AG04449 (cell line): Measurements from ENCODE around the gene DOCK2.
A peak's percentile ranks its signal among the peaks of the same experiment; 100 is the strongest.

ENCODE experiments used
- CTCF ChIA-PET: fragments of 350-600 bp; formaldehyde crosslinking; extraction: SDS; loops from one replicate; lab custom pipeline; 2021; ENCODE audit warnings: antibody characterized with exemption; lab: Yijun Ruan, JAX
- POLR2A ChIA-PET: fragments of 400-600, 350-600 bp; formaldehyde crosslinking; extraction: SDS; loops from one replicate; lab custom pipeline; 2020; ENCODE audit warnings: antibody characterized with exemption, inconsistent platforms; lab: Yijun Ruan, JAX
- DNase-seq: peaks from one replicate; pipeline ENCODE4 v3.0.0-alpha.2; 2010; ENCODE audit warnings: low read depth, low spot score
- H3K4me3 ChIP-seq: 2 replicates; pipeline ENCODE4 v1.5.1; 2011; ENCODE audit warnings: low read depth, mild to moderate bottlenecking, control low read depth, low read length
- TF ChIP-seq, protein P1 (sequence below): IDR thresholded peaks from one replicate; pipeline ENCODE4 v1.5.1; 2011; ENCODE audit warnings: mild to moderate bottlenecking, moderate library complexity, low read length, control low read depth, inconsistent platforms; ENCODE audit not compliant: insufficient read depth; ENCODE audit errors: missing control alignments

Gene DOCK2

DNA sequence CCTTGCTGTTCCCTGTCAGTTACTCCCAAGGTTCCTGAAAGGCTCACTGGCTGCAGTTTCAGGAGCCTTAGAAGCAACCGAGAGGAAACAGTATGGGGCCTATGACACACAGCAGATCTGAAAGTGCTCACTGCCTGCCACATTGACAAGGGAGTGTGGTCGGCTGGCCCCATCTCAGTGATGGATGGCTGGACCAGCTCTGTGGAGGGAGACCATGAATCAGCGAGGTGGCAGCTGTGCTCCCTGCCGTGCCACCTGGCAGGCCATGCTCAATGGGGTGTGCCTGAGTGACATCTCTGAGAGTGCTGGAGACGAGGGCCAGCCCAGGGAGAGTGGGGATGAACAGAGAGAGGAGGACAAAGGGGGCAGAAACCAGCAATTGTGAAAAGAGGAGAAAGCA is 49.1 kb downstream of the DOCK2 start:
- TF ChIP-seq, protein P1, sequence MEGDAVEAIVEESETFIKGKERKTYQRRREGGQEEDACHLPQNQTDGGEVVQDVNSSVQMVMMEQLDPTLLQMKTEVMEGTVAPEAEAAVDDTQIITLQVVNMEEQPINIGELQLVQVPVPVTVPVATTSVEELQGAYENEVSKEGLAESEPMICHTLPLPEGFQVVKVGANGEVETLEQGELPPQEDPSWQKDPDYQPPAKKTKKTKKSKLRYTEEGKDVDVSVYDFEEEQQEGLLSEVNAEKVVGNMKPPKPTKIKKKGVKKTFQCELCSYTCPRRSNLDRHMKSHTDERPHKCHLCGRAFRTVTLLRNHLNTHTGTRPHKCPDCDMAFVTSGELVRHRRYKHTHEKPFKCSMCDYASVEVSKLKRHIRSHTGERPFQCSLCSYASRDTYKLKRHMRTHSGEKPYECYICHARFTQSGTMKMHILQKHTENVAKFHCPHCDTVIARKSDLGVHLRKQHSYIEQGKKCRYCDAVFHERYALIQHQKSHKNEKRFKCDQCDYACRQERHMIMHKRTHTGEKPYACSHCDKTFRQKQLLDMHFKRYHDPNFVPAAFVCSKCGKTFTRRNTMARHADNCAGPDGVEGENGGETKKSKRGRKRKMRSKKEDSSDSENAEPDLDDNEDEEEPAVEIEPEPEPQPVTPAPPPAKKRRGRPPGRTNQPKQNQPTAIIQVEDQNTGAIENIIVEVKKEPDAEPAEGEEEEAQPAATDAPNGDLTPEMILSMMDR, result no peak
- no peak for DNase-seq
- H3K4me3 ChIP-seq, result no peak overlapping the region
- POLR2A ChIA-PET, result no interaction called here
- CTCF ChIA-PET, result interaction anchor here (1.1 to 2.6 kb wide), 3 partner anchors 10 to 294 kb away, joined by 3 to 9 read pairs (median 4); partner anchors contain the start of gene INSYN2B

DNA sequence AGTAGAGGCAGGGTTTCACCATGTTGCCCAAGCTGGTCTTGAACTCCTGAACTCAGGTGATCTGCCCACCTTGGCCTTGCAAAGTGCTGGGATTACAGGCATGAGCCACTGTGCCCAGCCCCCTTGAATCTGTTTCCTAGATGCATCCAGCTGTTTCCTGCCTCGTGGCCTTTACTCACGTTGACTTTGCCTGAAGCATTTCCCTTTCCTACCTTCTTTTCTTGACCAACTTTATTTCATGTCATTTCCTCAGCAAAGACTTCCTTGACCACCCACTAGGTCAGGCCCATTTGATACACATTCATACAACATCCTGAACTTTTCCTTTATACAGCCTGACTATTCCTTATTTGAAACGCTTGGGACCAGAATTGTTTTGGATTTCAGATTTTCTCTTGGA is 51.0 kb downstream of the DOCK2 start:
- TF ChIP-seq, protein P1, result no peak
- DNase-seq, result no peak
- POLR2A ChIA-PET, result no interaction called here
- CTCF ChIA-PET, result interaction anchor here (1.0 to 1.2 kb wide), 2 partner anchors 282 to 293 kb away, joined by 3 read pairs; partner anchors contain the start of gene INSYN2B
- H3K4me3 ChIP-seq, result no peak overlapping the region

DNA sequence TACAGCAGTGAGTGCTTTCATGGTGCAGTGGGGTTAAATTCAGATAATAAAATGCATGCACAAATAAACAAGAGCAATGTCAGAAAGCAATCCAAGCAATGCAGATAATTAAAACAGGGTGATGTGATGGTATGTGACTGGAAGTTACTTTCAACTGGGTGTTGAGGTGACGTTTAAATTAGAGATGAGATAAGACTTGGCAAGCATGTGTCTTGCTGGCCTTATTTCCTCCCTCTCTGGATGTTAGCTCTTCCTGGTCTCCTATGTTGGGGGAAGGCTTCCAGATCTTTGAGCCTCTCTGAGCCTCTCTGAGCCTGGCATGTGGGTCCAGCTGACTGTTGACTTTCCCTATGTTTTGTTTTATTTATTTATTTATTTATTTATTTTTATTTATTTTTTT is 54.4 kb downstream of the DOCK2 start:
- no peak for DNase-seq
- TF ChIP-seq, protein P1, result no peak
- ChIA-PET CTCF (interaction anchor here (1.0 kb wide), 2 partner anchors 10 to 12 kb away, joined by 3 read pairs; no protein-coding TSS in a partner anchor), POLR2A (no interaction called here)
- H3K4me3 ChIP-seq, result no peak overlapping the region

DNA sequence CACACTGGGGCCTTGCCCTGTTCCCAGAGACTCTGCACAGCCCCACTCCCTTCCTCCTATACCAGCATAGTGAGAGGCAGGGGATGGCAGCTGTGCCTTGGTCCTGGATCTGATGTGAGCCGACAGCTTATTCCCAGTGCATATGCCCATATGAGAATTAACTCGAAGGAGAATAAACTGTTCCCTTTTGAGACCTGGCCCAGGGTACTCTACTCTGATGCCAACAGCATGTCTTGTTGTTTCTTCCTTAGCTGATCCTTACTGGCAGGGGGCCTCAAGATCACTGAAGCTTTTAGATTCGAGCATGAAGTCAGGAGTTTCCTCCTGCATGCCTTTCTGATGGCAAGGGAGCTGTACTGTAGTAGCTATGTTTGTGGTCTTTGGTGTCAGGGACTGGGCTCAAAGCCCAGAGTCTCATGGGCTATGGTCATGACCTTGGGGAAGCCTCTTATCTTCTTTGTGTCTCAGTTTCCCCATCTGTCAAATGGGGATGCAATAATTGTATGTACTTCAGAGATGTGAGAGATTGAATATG is 57.1 kb downstream of the DOCK2 start:
- ChIA-PET POLR2A (interaction anchor here (0.6 kb wide), 1 partner anchor 199 kb away, joined by 3 read pairs; no protein-coding TSS in a partner anchor), CTCF (interaction anchor here (1.2 to 1.8 kb wide), 2 partner anchors 8 to 13 kb away, joined by 7 read pairs; no protein-coding TSS in a partner anchor)
- DNase-seq, result no peak
- H3K4me3 ChIP-seq, result no peak overlapping the region
- TF ChIP-seq, protein P1, result no peak

DNA sequence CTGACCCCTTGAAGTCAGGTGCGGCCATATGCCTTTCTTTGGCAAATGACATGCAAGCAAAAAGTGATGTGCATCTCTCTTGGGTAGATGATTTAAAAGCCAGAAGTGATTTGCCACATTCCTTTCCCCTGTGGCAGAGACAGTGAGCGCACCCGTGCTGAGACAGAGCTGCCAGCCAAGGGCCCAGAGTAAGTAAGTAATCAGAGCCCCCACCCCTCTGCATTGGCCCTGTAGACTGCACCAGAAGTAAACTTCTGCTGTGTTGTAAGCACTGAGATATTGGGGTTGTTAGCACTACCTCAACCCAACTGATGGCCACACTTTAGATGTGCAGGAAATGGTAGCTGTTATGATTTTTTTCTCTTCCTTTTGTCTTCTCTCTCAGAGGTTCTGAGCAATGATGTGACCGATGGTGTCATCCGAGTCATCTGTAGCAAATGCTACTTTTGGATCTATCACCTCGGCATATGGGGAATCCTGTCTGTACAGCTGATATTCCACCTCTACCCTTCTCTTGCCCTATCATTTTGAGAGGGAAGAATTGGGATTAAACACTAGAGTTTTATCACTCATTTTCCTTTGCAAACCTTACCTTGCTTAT is 58.0 kb downstream of the DOCK2 start:
- CTCF ChIA-PET, result interaction anchor here (1.2 kb wide), 1 partner anchor 332 kb away, joined by 3 read pairs; no protein-coding TSS in a partner anchor
- no peak overlapping the region for H3K4me3 ChIP-seq
- no peak for DNase-seq
- POLR2A ChIA-PET, result interaction anchor here (1.3 to 2.7 kb wide), 4 partner anchors 11 to 276 kb away, joined by 3 to 19 read pairs (median 8); partner anchors contain the start of gene SPDL1
- TF ChIP-seq, protein P1, result no peak

DNA sequence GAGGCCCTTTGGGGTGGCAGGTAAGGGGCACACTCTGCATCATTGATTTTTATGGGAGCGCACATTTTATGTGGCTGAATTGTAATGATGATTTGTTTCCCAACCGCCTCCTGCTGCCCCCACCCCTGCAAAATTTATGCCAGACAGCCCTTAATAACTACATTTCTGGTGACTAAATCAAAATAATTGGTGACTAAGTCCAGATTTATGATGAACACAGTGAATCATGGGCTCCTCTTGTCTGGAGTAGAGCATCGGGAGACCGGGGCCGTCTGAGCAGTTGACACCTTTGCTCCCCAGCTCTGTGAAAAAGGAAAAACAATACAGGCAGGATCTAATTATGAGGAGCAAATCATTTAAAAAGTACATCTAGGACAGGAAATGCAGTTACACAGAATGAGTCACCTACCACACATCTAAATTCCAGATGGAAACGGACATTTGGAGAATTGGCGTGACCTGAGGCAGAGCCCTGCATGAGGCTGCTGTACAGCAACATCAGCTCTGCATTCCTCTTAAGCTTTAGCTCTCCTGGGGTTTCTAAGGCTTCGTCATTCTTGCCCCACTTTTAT is 58.9 kb downstream of the DOCK2 start:
- DNase-seq, result peak; percentile 98
- ChIA-PET POLR2A (interaction anchor here (0.6 to 2.7 kb wide), 15 partner anchors 10 to 345 kb away, joined by 3 to 19 read pairs (median 4); partner anchors contain the start of genes INSYN2B and SPDL1), CTCF (interaction anchor here (0.6 to 1.6 kb wide), 4 partner anchors 10 to 405 kb away, joined by 3 to 4 read pairs (median 4); no protein-coding TSS in a partner anchor)
- no peak overlapping the region for H3K4me3 ChIP-seq
- TF ChIP-seq, protein P1, result no peak
